Measurements from ENCODE around the gene SYNPO.
A peak's percentile ranks its signal among the peaks of the same experiment; 100 is the strongest.

Gene SYNPO

GRCh38 chr5:150640311-150641005 lies at the start of gene SYNPO:
SYNPO (plus strand) TSS chr5:150640660; CDS start chr5:150648276, 7,616 bp downstream.
- no peak for TF ChIP-seq CTCF (IDR thresholded peaks at IDR 0.05; ENCODE audit: low read depth, low read length, missing control alignments)
- H3K4me3 ChIP-seq (replicated peaks; ENCODE audit: low read depth, low read length), result peak within 1 kb of the TSS; percentile 40
- no peak for DNase-seq (ENCODE audit: extremely low read depth, low read depth)

GRCh38 chr5:150590979-150591695 lies 49.3 kb upstream of the SYNPO start:
- no peak overlapping the region for H3K4me3 ChIP-seq (replicated peaks; ENCODE audit: low read depth, low read length)
- TF ChIP-seq CTCF (IDR thresholded peaks at IDR 0.05; ENCODE audit: low read depth, low read length, missing control alignments), result no peak

GRCh38 chr5:150593593-150593992 lies 46.9 kb upstream of the SYNPO start:
- TF ChIP-seq CTCF (IDR thresholded peaks at IDR 0.05; ENCODE audit: low read depth, low read length, missing control alignments), result no peak

More at GRCh38 chr5:150590979-150591695, 49.3 kb upstream of the SYNPO start:
- no peak for DNase-seq (ENCODE audit: extremely low read depth, low read depth)

GRCh38 chr5:150593996-150594395 lies 46.5 kb upstream of the SYNPO start:
- no peak overlapping the region for H3K4me3 ChIP-seq (replicated peaks; ENCODE audit: low read depth, low read length)
- DNase-seq (ENCODE audit: extremely low read depth, low read depth), result no peak
- no peak for TF ChIP-seq CTCF (IDR thresholded peaks at IDR 0.05; ENCODE audit: low read depth, low read length, missing control alignments)

More at GRCh38 chr5:150593593-150593992, 46.9 kb upstream of the SYNPO start:
- no peak overlapping the region for H3K4me3 ChIP-seq (replicated peaks; ENCODE audit: low read depth, low read length)
- no peak for DNase-seq (ENCODE audit: extremely low read depth, low read depth)

GRCh38 chr5:150595466-150596031 lies 44.9 kb upstream of the SYNPO start:
- DNase-seq (ENCODE audit: extremely low read depth, low read depth), result no peak
- H3K4me3 ChIP-seq (replicated peaks; ENCODE audit: low read depth, low read length), result no peak overlapping the region
- TF ChIP-seq CTCF (IDR thresholded peaks at IDR 0.05; ENCODE audit: low read depth, low read length, missing control alignments), result no peak

GRCh38 chr5:150596313-150596712 lies 44.1 kb upstream of the SYNPO start:
- H3K4me3 ChIP-seq (replicated peaks; ENCODE audit: low read depth, low read length), result no peak overlapping the region
- DNase-seq (ENCODE audit: extremely low read depth, low read depth), result peak; percentile 22
- TF ChIP-seq CTCF (IDR thresholded peaks at IDR 0.05; ENCODE audit: low read depth, low read length, missing control alignments), result no peak
